GM11168 (cell line): ENCODE results near the gene MARK2.

Experiments used
- in situ Hi-C: fragments of 300-500 bp; cut with MboI; formaldehyde crosslinking; loops from one replicate; pipeline ENCODE4 v1.12.0; 2022; ENCODE audit warnings: low sequenced_read_pairs; ENCODE audit not compliant: unreplicated experiment

The MARK2 gene

GRCh38 chr11:63951779-63952536, 113.0 kb downstream of the MARK2 start:
- in situ Hi-C loops, result no loop called here

- in situ Hi-C loops, result no loop called here
These were observed 113.7 kb downstream of the MARK2 start for GRCh38 chr11:63952570-63952969.

- in situ Hi-C loops, result no loop called here
These were observed 119.1 kb downstream of the MARK2 start for GRCh38 chr11:63958008-63958407.
